Right atrium auricular region (tissue), 2 donors: ENCODE results near the gene PDE3B. TPM values are rescaled to one million over a fixed set of nuclear protein-coding genes. Genes with fewer than 3 reads are reported as not detected.

Source experiments
- DNase-seq: peaks from one replicate; pipeline ENCODE4 v3.0.0-alpha.2; 2019; ENCODE audit warnings: low spot score
- H3K27ac ChIP-seq, 2 donors: fragments of 200-600 bp; sonication (generic); 1 replicate in 1 of 2; 2 replicates in 1 of 2; pipeline ENCODE4 v1.5.1; 2016 to 2019
- H3K27me3 ChIP-seq, 2 donors: fragments of 200-600 bp; sonication (generic); one replicate each; pipeline versions ENCODE4 v1.5.1 to v1.6.0; 2017 to 2019
- H3K36me3 ChIP-seq: fragments of 200-600 bp; sonication (generic); one replicate; pipeline ENCODE4 v1.5.1; 2016
- H3K4me1 ChIP-seq, 2 donors: fragments of 200-600 bp; sonication (generic); one replicate each; pipeline versions ENCODE4 v1.5.1 to v1.6.0; 2017 to 2019
- H3K4me3 ChIP-seq, 2 donors: fragments of 200-600 bp; sonication (generic); 1 replicate in 1 of 2; 2 replicates in 1 of 2; pipeline ENCODE4 v1.5.1; 2017 to 2019; ENCODE audit warnings: mild to moderate bottlenecking in 1 of 2, moderate library complexity in 1 of 2
- H3K9me3 ChIP-seq, 2 donors: fragments of 200-600 bp; sonication (generic); one replicate each; pipeline ENCODE4 v1.5.1; 2019
- total RNA-seq, 2 donors: library from RNA; depleted of rRNA; stranded (reverse); fragments of >200 nt; gene quantifications; one replicate each; pipeline ENCODE4 v1.1.0, GENCODE V29; 2016
- TF ChIP-seq, protein P1 (sequence below), 2 donors: fragments of 200-600 bp; sonication (generic); IDR thresholded peaks; one replicate each; pipeline ENCODE4 v1.5.1; 2019; ENCODE audit warnings: antibody characterized with exemption in 2 of 2

The PDE3B gene
- total RNA-seq, 2 donors from 2014 or later: 13.9 to 15.3 TPM

DNA sequence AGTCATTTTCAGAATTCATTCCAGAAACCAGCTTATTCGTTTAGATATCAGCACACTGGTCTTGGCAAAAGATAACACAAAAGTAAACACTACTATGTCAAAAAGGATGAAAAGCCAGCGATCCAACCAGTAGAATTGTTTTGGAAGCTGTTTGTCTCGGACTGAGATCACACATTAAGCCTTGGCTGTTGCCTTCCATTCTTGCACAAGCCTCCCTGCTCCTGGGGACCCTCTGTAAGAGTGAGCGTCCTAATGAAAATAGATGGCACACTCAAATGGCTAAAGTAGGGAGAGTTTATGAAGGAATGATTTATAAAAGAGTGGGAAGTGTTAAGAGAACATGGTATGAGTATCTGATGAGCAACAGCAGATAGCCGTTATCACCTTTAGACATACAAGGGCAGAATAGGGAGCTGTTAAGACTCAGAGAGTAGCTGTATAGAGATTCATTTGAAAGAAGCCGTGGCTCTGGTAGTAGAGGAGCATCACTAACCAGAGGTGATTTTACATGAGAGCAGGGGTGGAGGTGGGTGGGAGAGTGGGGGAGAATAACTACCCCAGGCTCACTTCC, 25.2 kb downstream of the PDE3B start:
- Histone ChIP-seq H3K27me3 (no peaks in the 10 kb centered on the region), H3K4me3 (no peak overlapping the region), H3K36me3 (no peaks in the 10 kb centered on the region), H3K4me1 (no peaks in the 10 kb centered on the region), H3K9me3 (no peaks in the 10 kb centered on the region), H3K27ac (no peak overlapping the region)
- no peak for DNase-seq
- TF ChIP-seq, protein P1, sequence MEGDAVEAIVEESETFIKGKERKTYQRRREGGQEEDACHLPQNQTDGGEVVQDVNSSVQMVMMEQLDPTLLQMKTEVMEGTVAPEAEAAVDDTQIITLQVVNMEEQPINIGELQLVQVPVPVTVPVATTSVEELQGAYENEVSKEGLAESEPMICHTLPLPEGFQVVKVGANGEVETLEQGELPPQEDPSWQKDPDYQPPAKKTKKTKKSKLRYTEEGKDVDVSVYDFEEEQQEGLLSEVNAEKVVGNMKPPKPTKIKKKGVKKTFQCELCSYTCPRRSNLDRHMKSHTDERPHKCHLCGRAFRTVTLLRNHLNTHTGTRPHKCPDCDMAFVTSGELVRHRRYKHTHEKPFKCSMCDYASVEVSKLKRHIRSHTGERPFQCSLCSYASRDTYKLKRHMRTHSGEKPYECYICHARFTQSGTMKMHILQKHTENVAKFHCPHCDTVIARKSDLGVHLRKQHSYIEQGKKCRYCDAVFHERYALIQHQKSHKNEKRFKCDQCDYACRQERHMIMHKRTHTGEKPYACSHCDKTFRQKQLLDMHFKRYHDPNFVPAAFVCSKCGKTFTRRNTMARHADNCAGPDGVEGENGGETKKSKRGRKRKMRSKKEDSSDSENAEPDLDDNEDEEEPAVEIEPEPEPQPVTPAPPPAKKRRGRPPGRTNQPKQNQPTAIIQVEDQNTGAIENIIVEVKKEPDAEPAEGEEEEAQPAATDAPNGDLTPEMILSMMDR (IDR thresholded peaks at IDR 0.05): no peak

DNA sequence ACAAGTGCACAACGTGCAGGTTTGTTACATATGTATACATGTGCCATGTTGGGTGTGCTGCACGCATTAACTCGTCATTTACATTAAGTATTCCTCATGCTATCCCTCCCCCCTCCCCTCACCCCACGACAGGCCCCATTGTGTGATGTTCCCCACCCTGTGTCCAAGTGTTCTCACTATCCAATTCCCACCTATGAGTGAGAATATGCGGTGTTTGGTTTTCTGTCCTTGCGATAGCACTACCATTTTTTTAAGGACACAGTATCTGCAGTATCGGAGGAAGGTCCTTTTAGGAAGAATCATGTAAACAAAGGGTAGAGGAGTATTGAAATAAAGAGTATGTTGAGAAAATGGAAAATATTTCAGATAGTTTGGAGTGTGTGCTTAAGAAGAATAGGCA, 25.9 kb downstream of the PDE3B start:
- TF ChIP-seq, protein P1 (IDR thresholded peaks at IDR 0.05): no peak
- H3K36me3 ChIP-seq: no peaks in the 10 kb centered on the region
- no peaks in the 10 kb centered on the region for H3K9me3 ChIP-seq
- no peak overlapping the region for H3K27ac ChIP-seq
- H3K27me3 ChIP-seq: no peaks in the 10 kb centered on the region
- no peak overlapping the region for H3K4me3 ChIP-seq
- no peaks in the 10 kb centered on the region for H3K4me1 ChIP-seq
- DNase-seq: no peak

DNA sequence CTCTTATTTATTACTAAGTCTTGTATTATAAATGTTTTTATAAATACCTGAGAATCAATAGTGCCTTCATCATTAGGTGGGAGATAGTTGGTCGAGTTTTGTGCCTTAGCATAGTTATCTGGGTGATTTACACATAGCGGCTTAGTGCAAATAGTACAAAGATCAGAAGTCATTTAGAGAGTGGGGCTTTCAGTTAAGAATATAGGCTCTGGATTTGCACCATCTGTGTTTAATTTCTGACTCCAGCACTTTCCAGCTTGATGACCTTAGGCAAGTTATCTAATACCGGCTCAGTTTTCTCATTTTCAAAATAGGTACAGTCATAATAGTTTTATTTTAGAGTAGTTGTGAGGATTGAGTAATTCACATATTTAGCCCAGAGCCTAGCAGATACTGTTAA, 26.4 kb downstream of the PDE3B start:
- no peak for DNase-seq
- Histone ChIP-seq H3K4me3 (no peak overlapping the region), H3K36me3 (no peaks in the 10 kb centered on the region), H3K27me3 (no peaks in the 10 kb centered on the region), H3K4me1 (no peaks in the 10 kb centered on the region), H3K27ac (no peak overlapping the region), H3K9me3 (no peaks in the 10 kb centered on the region)
- TF ChIP-seq, protein P1 (IDR thresholded peaks at IDR 0.05): no peak

DNA sequence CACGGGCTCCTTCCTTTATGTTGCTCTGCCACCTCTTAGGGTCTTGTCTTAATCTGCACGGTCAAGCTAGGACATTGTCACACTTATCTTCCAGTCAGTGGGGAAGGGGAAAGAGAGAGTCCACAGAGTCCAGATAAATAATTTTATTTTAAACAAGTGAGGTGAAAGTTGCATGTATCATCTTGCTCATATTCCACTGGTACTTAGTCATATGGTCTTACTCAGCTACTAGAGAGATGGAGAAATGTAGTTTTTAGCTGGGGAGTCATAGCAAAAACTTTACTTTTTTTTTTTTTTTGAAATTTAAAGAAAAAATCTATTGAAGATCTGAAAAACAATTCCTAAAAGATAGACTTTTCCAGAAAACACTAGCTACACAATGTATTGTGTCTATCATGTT, 29.0 kb downstream of the PDE3B start:
- DNase-seq: no peak
- H3K9me3 ChIP-seq: no peaks in the 10 kb centered on the region
- H3K36me3 ChIP-seq: no peaks in the 10 kb centered on the region
- TF ChIP-seq, protein P1 (IDR thresholded peaks at IDR 0.05): no peak
- no peak overlapping the region for H3K4me3 ChIP-seq
- no peaks in the 10 kb centered on the region for H3K27me3 ChIP-seq
- no peak overlapping the region for H3K27ac ChIP-seq
- no peaks in the 10 kb centered on the region for H3K4me1 ChIP-seq

DNA sequence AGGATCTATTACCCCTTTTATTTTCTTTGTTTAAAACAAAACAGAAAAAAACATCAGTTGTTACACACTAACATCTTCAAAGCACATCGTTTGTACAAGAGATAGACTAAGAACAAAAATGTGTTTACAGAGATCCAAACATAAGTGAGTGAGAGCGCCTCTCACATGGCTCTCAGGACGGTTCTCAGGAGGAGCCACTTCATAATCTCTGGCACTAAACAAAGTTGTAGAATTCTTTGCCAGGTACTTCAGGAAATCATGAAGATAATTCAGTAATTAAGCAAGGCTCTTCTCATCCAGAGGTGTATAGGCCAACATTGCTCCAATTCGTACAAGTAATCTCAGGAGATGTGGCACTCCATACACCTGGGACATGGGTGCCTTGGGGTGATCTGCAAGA, 29.8 kb downstream of the PDE3B start:
- Histone ChIP-seq H3K4me1 (no peaks in the 10 kb centered on the region), H3K4me3 (no peak overlapping the region), H3K9me3 (no peaks in the 10 kb centered on the region), H3K27me3 (no peaks in the 10 kb centered on the region), H3K36me3 (no peaks in the 10 kb centered on the region), H3K27ac (no peak overlapping the region)
- TF ChIP-seq, protein P1 (IDR thresholded peaks at IDR 0.05): no peak
- DNase-seq: no peak

DNA sequence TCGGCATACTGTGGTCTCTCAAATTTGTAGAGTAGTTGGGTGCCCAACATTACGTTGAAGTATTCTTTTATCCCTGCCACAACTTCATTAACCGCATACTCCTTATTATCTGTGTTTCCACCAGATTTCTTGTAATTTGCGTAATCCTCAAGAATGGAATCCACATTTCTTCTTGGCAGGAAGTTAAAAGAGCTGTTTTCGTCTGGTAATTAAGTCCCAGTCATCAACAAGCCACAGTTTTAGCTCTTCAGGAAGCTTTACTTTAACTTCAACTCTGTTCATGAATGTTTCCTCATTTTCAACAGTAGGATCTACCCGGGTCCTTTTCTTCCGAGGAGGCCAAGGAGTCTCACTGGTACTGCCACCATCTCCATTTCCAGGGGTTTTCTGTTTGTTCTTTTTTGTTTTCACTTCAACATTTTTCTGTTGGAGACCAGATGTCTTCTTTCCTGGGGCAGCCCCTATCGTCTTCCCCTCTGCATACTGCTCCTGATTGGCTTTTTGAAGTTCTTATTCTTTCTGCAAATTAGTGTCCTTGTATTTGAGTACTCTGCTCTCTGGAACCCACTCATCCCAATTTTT, 30.3 kb downstream of the PDE3B start:
- H3K9me3 ChIP-seq: no peaks in the 10 kb centered on the region
- H3K4me3 ChIP-seq: no peak overlapping the region
- no peaks in the 10 kb centered on the region for H3K4me1 ChIP-seq
- TF ChIP-seq, protein P1 (IDR thresholded peaks at IDR 0.05): no peak
- H3K27me3 ChIP-seq: no peaks in the 10 kb centered on the region
- DNase-seq: no peak
- H3K36me3 ChIP-seq: no peaks in the 10 kb centered on the region
- no peak overlapping the region for H3K27ac ChIP-seq
